HG03097 (cell line): ENCODE results near the gene SMAD4.

ENCODE experiments used
- ATAC-seq: cut with Tn5 transposase; IDR thresholded peaks from one replicate; pipeline ENCODE4 v1.9.1; 2021; ENCODE audit not compliant: unreplicated experiment, low FRiP score

The SMAD4 gene

GRCh38 chr18:51020536-51020935 is 9.5 kb upstream of the SMAD4 start:
- ATAC-seq, result no peak

GRCh38 chr18:51021226-51021965 is 8.6 kb upstream of the SMAD4 start:
- ATAC-seq, result no peak

DNA sequence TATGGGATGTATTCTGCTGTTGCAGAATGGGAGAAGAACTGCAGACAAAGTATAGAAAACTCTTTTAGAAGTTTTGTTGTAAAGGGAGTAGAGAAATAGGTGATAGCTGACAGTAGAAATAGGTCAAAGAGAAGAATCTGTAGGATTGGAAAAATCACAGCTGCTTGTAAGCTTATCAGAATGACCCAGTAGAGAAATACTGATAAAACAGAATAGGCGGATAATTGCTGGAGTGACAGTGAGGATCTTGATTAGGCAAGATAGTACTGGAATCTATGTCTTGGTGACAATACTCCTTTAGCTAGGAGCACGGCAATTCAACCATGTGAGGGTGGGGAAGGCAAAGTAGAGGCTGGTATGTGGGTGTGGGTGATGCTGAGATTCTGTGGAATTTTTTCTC is 4.5 kb upstream of the SMAD4 start:
- no peak for ATAC-seq

DNA sequence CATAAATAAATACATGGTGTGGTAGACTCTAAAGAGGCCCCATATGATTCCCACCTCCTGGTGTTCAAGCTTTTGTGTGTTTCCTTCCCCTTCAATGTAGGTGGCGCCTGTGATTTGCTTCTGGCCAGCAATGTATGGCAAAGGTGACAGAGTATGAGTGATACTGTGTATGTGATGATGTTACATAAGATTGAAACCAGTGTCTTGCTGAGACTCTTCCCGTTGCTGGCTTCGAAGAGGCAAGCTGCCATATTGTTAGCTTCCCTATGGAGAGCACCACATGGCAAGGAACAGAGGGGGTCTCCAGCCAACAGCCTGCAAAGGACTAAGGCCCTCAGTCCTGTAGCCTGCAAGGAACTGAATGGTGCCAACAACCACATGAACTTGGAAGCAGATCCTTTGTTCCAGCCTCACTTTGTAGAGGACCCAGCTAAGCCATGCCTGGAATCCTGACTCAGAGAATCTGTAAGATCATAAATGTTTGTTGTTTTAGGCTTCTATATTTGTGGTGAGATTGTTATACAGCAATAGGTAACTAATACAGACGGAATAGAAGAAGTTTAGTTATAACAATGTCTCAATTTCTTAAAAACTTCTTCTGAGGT is 1.7 kb upstream of the SMAD4 start:
- no peak for ATAC-seq

DNA sequence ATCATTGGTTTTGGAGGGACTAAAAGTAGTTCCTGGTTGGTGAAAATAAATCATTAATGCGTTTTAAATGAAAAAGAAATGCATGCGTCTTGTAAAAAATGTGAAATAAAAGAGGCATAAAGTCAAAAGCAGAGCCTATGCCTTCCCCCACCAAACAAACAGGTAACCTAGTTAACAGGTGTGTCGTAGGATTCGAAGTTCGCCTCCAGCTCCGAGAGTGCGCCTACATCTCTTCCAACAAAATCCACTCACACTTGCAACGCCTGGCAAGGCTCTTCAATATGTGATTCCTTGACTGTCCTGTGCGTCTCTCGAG is 677 bp upstream of the SMAD4 start:
- no peak for ATAC-seq

DNA sequence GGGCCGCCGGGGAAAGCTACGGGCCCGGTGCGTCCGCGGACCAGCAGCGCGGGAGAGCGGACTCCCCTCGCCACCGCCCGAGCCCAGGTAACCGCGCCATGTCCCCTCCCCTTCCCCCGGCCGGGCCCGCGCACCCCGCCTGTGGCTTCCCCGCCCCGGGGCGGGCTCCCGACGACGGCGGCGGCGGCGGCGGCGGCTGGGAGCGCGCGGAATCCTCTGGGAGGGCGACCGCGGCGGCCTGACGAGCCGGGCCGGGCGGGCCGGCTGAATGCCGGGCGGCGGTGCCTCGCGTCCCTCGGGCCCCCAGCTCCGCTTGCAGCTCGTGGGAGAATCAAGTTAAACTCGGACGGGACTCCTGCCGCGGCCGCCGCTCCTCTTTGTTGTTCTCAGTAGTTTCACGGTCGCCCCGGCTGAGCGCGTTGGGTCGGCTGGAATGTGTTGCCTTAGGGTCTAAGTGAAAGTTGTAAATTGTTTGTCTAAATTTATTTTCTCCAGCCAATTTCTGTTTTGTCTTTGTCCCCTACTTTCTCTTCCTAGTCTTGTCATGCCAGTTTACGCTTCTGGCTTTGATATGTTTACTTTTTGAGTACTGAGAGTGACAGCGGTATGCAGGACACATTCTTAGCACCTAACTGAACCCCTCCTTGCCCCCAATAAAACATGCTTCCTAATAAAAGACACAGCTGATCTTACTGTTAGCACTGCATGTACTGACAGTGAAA is 685 bp downstream of the SMAD4 start:
- ATAC-seq, result peak; percentile 56

- no peak for ATAC-seq
These were observed 2.2 kb downstream of the SMAD4 start for GRCh38 chr18:51032193-51032592.

DNA sequence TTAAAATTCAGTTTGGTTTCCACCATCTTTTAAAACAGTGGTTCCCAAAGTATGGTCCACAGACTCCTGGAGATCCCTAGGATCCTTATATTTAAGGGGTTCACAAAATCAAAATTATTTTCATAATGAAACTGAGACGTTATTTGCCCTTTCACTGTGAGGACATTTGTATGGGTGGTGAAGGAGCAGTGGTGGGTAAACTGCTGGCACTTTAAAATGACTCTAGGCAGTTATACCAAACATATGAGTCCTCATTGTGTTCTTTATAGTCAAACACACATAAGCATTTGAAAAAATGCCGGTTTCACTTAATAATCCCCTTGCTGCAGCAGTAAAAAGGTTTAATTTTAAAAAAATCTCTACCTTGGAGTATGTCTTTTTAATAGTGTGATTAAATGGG is 7.2 kb downstream of the SMAD4 start:
- no peak for ATAC-seq

- ATAC-seq, result no peak
These were observed 8.1 kb downstream of the SMAD4 start for GRCh38 chr18:51038110-51038509.

- no peak for ATAC-seq
These were observed 9.4 kb downstream of the SMAD4 start for GRCh38 chr18:51039138-51040112.

- ATAC-seq, result no peak
These were observed 11.8 kb downstream of the SMAD4 start for GRCh38 chr18:51041677-51042352.

- ATAC-seq, result no peak
These were observed 15.0 kb downstream of the SMAD4 start for GRCh38 chr18:51044928-51045585.

DNA sequence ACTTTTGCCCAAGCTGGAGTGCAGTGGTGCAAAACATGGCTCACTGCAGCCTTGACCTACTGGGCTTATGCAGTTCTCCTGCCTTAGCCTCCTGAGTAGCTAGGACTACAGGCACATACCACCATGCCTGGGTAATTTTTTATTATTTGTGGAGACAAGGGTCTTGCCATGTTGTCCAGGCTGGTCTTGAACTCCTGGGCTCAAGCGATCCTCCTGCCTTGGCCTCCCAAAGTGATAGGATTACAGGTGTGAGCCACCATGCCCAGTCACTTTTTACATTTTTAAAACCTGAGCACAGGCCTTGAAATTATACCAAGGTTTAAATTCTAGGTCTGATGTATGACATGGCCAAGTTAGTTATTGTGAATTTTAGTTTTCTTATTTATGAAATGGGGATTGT is 18.2 kb downstream of the SMAD4 start:
- ATAC-seq, result no peak

- ATAC-seq, result no peak
These were observed 19.1 kb downstream of the SMAD4 start for GRCh38 chr18:51049137-51049536.

DNA sequence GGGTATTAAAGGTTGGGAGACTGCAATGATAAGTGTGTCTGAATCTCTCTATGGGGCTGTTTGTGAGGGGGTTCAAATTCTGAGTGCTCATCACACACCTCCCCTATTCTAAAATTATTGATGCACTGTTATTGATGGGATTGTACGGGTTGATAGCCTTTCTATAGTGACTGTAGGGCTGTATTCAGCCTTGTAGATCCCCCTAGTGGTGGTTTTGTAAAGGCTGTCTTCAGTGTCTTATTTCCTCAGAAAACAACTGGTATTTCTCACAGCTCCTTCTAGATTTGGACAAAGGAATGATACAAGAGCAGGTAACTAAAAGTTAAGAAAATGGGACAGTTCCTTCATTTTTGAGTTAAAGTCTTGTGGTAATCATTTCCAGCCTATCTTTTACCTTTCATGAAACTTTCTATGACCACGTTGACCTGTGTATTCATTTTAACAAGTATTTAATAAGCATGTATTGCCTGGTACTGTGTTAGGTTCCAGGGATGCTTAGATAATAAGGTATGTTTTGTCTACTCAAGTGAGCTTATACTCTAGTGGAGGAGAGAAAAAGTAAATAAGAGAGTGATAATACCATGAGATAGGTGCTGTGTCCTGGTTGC is 21.2 kb downstream of the SMAD4 start:
- ATAC-seq, result peak; percentile 60

GRCh38 chr18:51053814-51054213 is 23.8 kb downstream of the SMAD4 start:
- peak; percentile 49 for ATAC-seq

GRCh38 chr18:51054764-51055163 is 24.8 kb downstream of the SMAD4 start:
- ATAC-seq, result no peak

DNA sequence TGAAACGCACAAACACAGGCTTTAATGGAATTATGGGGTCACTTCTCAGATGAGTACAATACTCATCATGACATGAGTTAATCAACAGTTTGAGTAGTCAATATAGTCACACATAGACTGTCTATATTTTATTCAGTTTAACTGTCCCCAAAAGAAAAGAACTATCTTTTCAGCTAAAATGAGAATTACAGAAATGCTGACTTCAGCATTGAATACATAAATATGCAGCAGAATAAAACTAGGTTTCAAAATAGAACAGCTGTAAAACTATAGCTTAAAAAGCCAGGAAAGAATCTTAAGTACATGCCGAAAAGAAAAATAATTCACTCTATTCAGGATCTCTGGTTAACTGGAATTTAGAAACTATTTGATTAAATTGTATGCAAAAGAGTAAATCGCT is 30.0 kb downstream of the SMAD4 start:
- ATAC-seq, result no peak

- ATAC-seq, result no peak
These were observed 34.2 kb downstream of the SMAD4 start for GRCh38 chr18:51064256-51064655.
